Measurements from ENCODE around the gene PTTG1IP2.

PTTG1IP2 gene

GRCh38 chr7:90552521-90552920 is 83.1 kb downstream of the PTTG1IP2 start:
- in situ Hi-C loops (cut with MboI; ENCODE audit: low sequenced_read_pairs) = no loop called here

GRCh38 chr7:90560730-90561129 is 91.3 kb downstream of the PTTG1IP2 start:
- in situ Hi-C loops (cut with MboI; ENCODE audit: low sequenced_read_pairs) = no loop called here
